WERI-Rb-1 (cell line): ENCODE results near the gene SH3RF2.

Source experiments
- DNase-seq: peaks from one replicate; pipeline ENCODE4 v3.0.0-alpha.2; 2020
- H3K27ac ChIP-seq: fragments of 250-450 bp; sonication (Bioruptor Pico); 2 replicates; pipeline ENCODE4 v1.5.1; 2020; ENCODE audit warnings: mild to moderate bottlenecking, moderate library complexity
- H3K27me3 ChIP-seq: fragments of 250-450 bp; sonication (Bioruptor Pico); 2 replicates; pipeline ENCODE4 v1.5.1; 2021; ENCODE audit warnings: mild to moderate bottlenecking, low read depth, moderate library complexity; ENCODE audit not compliant: insufficient read depth, severe bottlenecking
- H3K36me3 ChIP-seq: fragments of 250-450 bp; sonication (Bioruptor Pico); 2 replicates; pipeline ENCODE4 v1.5.1; 2020; ENCODE audit warnings: mild to moderate bottlenecking, moderate library complexity
- H3K4me3 ChIP-seq: 2 replicates; pipeline ENCODE4 v1.5.1; 2011; ENCODE audit warnings: low read depth, mild to moderate bottlenecking, control low read depth, low read length
- H3K9me3 ChIP-seq: fragments of 250-450 bp; sonication (Bioruptor Pico); 2 replicates; pipeline ENCODE4 v1.5.1; 2021; ENCODE audit warnings: mild to moderate bottlenecking, moderate library complexity; ENCODE audit not compliant: severe bottlenecking
- CTCF ChIP-seq: IDR thresholded peaks from 2 replicates; pipeline ENCODE4 v1.5.1; 2011; ENCODE audit warnings: low read depth, mild to moderate bottlenecking, control low read depth, inconsistent platforms, low read length

SH3RF2 gene

GRCh38 chr5:146089287-146089686 lies 152.9 kb downstream of the SH3RF2 start:
- no peak for TF ChIP-seq CTCF

GRCh38 chr5:146091881-146092280 lies 155.5 kb downstream of the SH3RF2 start:
- H3K27ac ChIP-seq, result no peak overlapping the region
- H3K9me3 ChIP-seq, result no peaks in the 10 kb centered on the region
- H3K36me3 ChIP-seq, result no peaks in the 10 kb centered on the region
- H3K4me3 ChIP-seq, result no peak overlapping the region
- H3K27me3 ChIP-seq, result no peaks in the 10 kb centered on the region
- no peak for DNase-seq
- no peak for TF ChIP-seq CTCF

More at GRCh38 chr5:146089287-146089686, 152.9 kb downstream of the SH3RF2 start:
- Histone ChIP-seq H3K27me3 (no peaks in the 10 kb centered on the region), H3K9me3 (no peaks in the 10 kb centered on the region), H3K27ac (no peak overlapping the region), H3K4me3 (no peak overlapping the region), H3K36me3 (no peaks in the 10 kb centered on the region)
- DNase-seq, result no peak

GRCh38 chr5:146098047-146098446 lies 161.7 kb downstream of the SH3RF2 start:
- H3K36me3 ChIP-seq, result no peaks in the 10 kb centered on the region
- no peak for TF ChIP-seq CTCF
- H3K9me3 ChIP-seq, result no peaks in the 10 kb centered on the region
- H3K4me3 ChIP-seq, result no peak overlapping the region
- no peaks in the 10 kb centered on the region for H3K27me3 ChIP-seq
- DNase-seq, result no peak
- no peak overlapping the region for H3K27ac ChIP-seq

- no peak for TF ChIP-seq CTCF
- Histone ChIP-seq H3K4me3 (no peak overlapping the region), H3K9me3 (no peaks in the 10 kb centered on the region), H3K27ac (no peak overlapping the region), H3K27me3 (no peaks in the 10 kb centered on the region), H3K36me3 (peaks cover 5% of the 10 kb centered on the region; the same call in 1 of the 2 replicates)
- DNase-seq, result no peak
Measured at GRCh38 chr5:146101646-146102045, 165.3 kb downstream of the SH3RF2 start.

- Histone ChIP-seq H3K4me3 (no peak overlapping the region), H3K36me3 (peaks cover 5% of the 10 kb centered on the region; the same call in 1 of the 2 replicates), H3K9me3 (no peaks in the 10 kb centered on the region), H3K27ac (no peak overlapping the region), H3K27me3 (no peaks in the 10 kb centered on the region)
- TF ChIP-seq CTCF, result no peak
- DNase-seq, result no peak
Measured at GRCh38 chr5:146103594-146103993, 167.2 kb downstream of the SH3RF2 start.

GRCh38 chr5:146105477-146105876 lies 169.1 kb downstream of the SH3RF2 start, which contains the start of gene PLAC8L1:
TSS of gene PLAC8L1 (minus strand) at chr5:146105577. CDS start at chr5:146104311, 1,266 bp downstream.
- H3K27ac ChIP-seq, result no peak within 1 kb of the TSS

More at GRCh38 chr5:146105477-146105876, 169.1 kb downstream of the SH3RF2 start, which contains the start of gene PLAC8L1:
- Histone ChIP-seq H3K36me3 (peaks cover 5% of the 10 kb centered on the region; the same call in 1 of the 2 replicates), H3K4me3 (no peak within 1 kb of the TSS), H3K27me3 (no peaks in the 10 kb centered on the region), H3K9me3 (no peaks in the 10 kb centered on the region)
- DNase-seq, result no peak
- no peak for TF ChIP-seq CTCF
